Measurements from ENCODE around the gene HOXD13. TPM values are rescaled to one million over a fixed set of nuclear protein-coding genes. Genes with fewer than 3 reads are reported as not detected.

HOXD13 gene
- total RNA-seq, 1 experiment from 2014 or later, result 3.2 TPM

GRCh38 chr2:176130957-176131847 lies 38.7 kb downstream of the HOXD13 start:
- DNase-seq (ENCODE audit: low read depth), result no peak

- DNase-seq (ENCODE audit: low read depth), result no peak
Observed at GRCh38 chr2:176131848-176132158, 39.3 kb downstream of the HOXD13 start.

GRCh38 chr2:176132205-176133171 lies 40.0 kb downstream of the HOXD13 start:
- DNase-seq (ENCODE audit: low read depth), result no peak

GRCh38 chr2:176133389-176133788 lies 40.9 kb downstream of the HOXD13 start:
- no peak for DNase-seq (ENCODE audit: low read depth)

- DNase-seq (ENCODE audit: low read depth), result no peak
Observed at GRCh38 chr2:176134035-176134434, 41.5 kb downstream of the HOXD13 start.

- peak; percentile 49 for DNase-seq (ENCODE audit: low read depth)
Observed at GRCh38 chr2:176135035-176135440, 42.5 kb downstream of the HOXD13 start.

- no peak for DNase-seq (ENCODE audit: low read depth)
Observed at GRCh38 chr2:176136374-176137251, 44.1 kb downstream of the HOXD13 start.

GRCh38 chr2:176137252-176137580 lies 44.7 kb downstream of the HOXD13 start:
- no peak for DNase-seq (ENCODE audit: low read depth)

- DNase-seq (ENCODE audit: low read depth), result no peak
Observed at GRCh38 chr2:176137906-176138305, 45.4 kb downstream of the HOXD13 start.

- DNase-seq (ENCODE audit: low read depth), result no peak
Observed at GRCh38 chr2:176138526-176138922, 46.0 kb downstream of the HOXD13 start.

- DNase-seq (ENCODE audit: low read depth), result no peak
Observed at GRCh38 chr2:176138923-176139660, 46.6 kb downstream of the HOXD13 start.

GRCh38 chr2:176139661-176140512 lies 47.4 kb downstream of the HOXD13 start:
- DNase-seq (ENCODE audit: low read depth), result no peak

GRCh38 chr2:176140513-176141317 lies 48.2 kb downstream of the HOXD13 start:
- peak; percentile 75 for DNase-seq (ENCODE audit: low read depth)

- no peak for DNase-seq (ENCODE audit: low read depth)
Observed at GRCh38 chr2:176142281-176142680, 49.8 kb downstream of the HOXD13 start.

Other genes starting within 250 kb of the HOXD13 start
- 24.6 and 29.6 TPM in 2 replicates for gene LNPK, start 90.5 kb upstream of the HOXD13 start, total RNA-seq (2014; rRNA removed; shearing (Covaris generic))
- not detected in 2 replicates for gene EVX2, start 8.8 kb upstream of the HOXD13 start, total RNA-seq (2014; rRNA removed; shearing (Covaris generic))
- 0.10 TPM in 1 of 2 replicates, not detected in the other for gene HOXD12, start 7.1 kb downstream of the HOXD13 start, total RNA-seq (2014; rRNA removed; shearing (Covaris generic))
- 6.4 and 8.9 TPM in 2 replicates for gene HOXD11, start 14.6 kb downstream of the HOXD13 start, total RNA-seq (2014; rRNA removed; shearing (Covaris generic))
- 8.6 and 10.5 TPM in 2 replicates for gene HOXD10, start 24.1 kb downstream of the HOXD13 start, total RNA-seq (2014; rRNA removed; shearing (Covaris generic))
- gene HOXD9, start 30.0 kb downstream of the HOXD13 start, total RNA-seq (2014; rRNA removed; shearing (Covaris generic)), result 0.53 and 1.7 TPM in 2 replicates
- 8.9 and 9.5 TPM in 2 replicates for gene HOXD8, start 37.0 kb downstream of the HOXD13 start, total RNA-seq (2014; rRNA removed; shearing (Covaris generic))
- not detected in 2 replicates for gene HOXD4, start 58.8 kb downstream of the HOXD13 start, total RNA-seq (2014; rRNA removed; shearing (Covaris generic))
- not detected in 2 replicates for gene HOXD3, start 64.6 kb downstream of the HOXD13 start, total RNA-seq (2014; rRNA removed; shearing (Covaris generic))
- not detected in 2 replicates for gene HOXD1, start 95.9 kb downstream of the HOXD13 start, total RNA-seq (2014; rRNA removed; shearing (Covaris generic))
- 133 and 153 TPM in 2 replicates for gene MTX2, start 176.7 kb downstream of the HOXD13 start, total RNA-seq (2014; rRNA removed; shearing (Covaris generic))